Tibial artery (tissue), 4 donors: ENCODE measurements around the gene CRYBG1.
"Not testable (repeated sequence)": the region's sequence is repeated elsewhere in the genome, so short reads cannot be mapped to it uniquely, and the experiment has no call there.

Experiments used
- DNase-seq, 2 donors: peaks; one replicate each; pipeline ENCODE4 v3.0.0-alpha.2; 2019
- H3K27ac ChIP-seq, 2 donors: fragments of 200-600 bp; sonication (generic) in 1 of 2; 1 replicate in 1 of 2; 2 replicates in 1 of 2; pipeline ENCODE4 v1.5.1; 2018 to 2019; ENCODE audit warnings: mild to moderate bottlenecking in 1 of 2
- H3K27me3 ChIP-seq, 2 donors: fragments of 200-600 bp; sonication (generic) in 1 of 2; one replicate each; pipeline versions ENCODE4 v1.5.1 to v1.6.0; 2016 to 2019
- H3K36me3 ChIP-seq, 3 donors: fragments of 200-600 bp; sonication (generic) in 2 of 3; one replicate each; pipeline ENCODE4 v1.5.1; 2016 to 2019; ENCODE audit warnings: mild to moderate bottlenecking in 2 of 3
- H3K4me1 ChIP-seq, 4 donors: fragments of 200-600 bp; sonication (generic) in 2 of 4; 1 replicate in 3 of 4; 2 replicates in 1 of 4; pipeline ENCODE4 v1.5.1; 2016 to 2019
- H3K4me3 ChIP-seq, 2 donors: fragments of 200-600 bp; sonication (generic) in 1 of 2; 1 replicate in 1 of 2; 2 replicates in 1 of 2; pipeline ENCODE4 v1.5.1; 2018 to 2019; ENCODE audit warnings: mild to moderate bottlenecking in 2 of 2
- H3K9me3 ChIP-seq, 3 donors: fragments of 200-600 bp; sonication (generic) in 1 of 3; one replicate each; pipeline ENCODE4 v1.5.1; 2016 to 2019
- CTCF ChIP-seq, 2 experiments: fragments of 200-600 bp in 1 of 2; fragments of 450-650 bp in 1 of 2; IDR thresholded peaks; one replicate each; pipeline ENCODE4 v1.5.1; 2017 to 2019; ENCODE audit warnings: antibody characterized with exemption in 2 of 2, mild to moderate bottlenecking in 1 of 2, moderate library complexity in 1 of 2
- intact Hi-C: fragments of 100-400 bp; cut with DNase I; formaldehyde crosslinking; loops from one replicate; pipeline ENCODE4 v1.15.0; 2023; ENCODE audit warnings: low total_unique reads

CRYBG1 gene

GRCh38 chr6:106572875-106573585 is 212.5 kb downstream of the CRYBG1 start:
- Histone ChIP-seq H3K4me1 (no peaks in the 10 kb centered on the region), H3K4me3 (no peak overlapping the region), H3K27me3 (no peaks in the 10 kb centered on the region), H3K27ac (no peak overlapping the region), H3K36me3 (peaks cover 0 to 31% (median 9%) of the 10 kb centered on the region in 3 donors), H3K9me3 (no peaks in the 10 kb centered on the region)
- DNase-seq: no peak
- TF ChIP-seq CTCF (IDR thresholded peaks at IDR 0.05): no peak
- intact Hi-C loops: no loop called here

- intact Hi-C loops: no loop called here
- H3K27ac ChIP-seq: no peak overlapping the region
Observed at GRCh38 chr6:106574741-106575458, 214.4 kb downstream of the CRYBG1 start.

GRCh38 chr6:106579281-106579680 is 218.8 kb downstream of the CRYBG1 start:
- no peak overlapping the region for H3K27ac ChIP-seq

More at GRCh38 chr6:106574741-106575458, 214.4 kb downstream of the CRYBG1 start:
- no peak overlapping the region for H3K4me3 ChIP-seq
- peaks cover 0 to 21% (median 5%) of the 10 kb centered on the region in 3 donors for H3K36me3 ChIP-seq
- no peaks in the 10 kb centered on the region for H3K27me3 ChIP-seq
- no peak for DNase-seq
- H3K4me1 ChIP-seq: no peaks in the 10 kb centered on the region
- no peak for TF ChIP-seq CTCF (IDR thresholded peaks at IDR 0.05)
- H3K9me3 ChIP-seq: no peaks in the 10 kb centered on the region

GRCh38 chr6:106581468-106581867 is 221.0 kb downstream of the CRYBG1 start:
- intact Hi-C loops: no loop called here
- Histone ChIP-seq H3K4me1 (no peaks in the 10 kb centered on the region), H3K9me3 (no peaks in the 10 kb centered on the region), H3K4me3 (no peak overlapping the region), H3K27me3 (no peaks in the 10 kb centered on the region), H3K36me3 (peaks cover 7 to 23% (median 12%) of the 10 kb centered on the region in 3 donors), H3K27ac (no peak overlapping the region)
- DNase-seq: no peak
- TF ChIP-seq CTCF (IDR thresholded peaks at IDR 0.05): no peak

More at GRCh38 chr6:106579281-106579680, 218.8 kb downstream of the CRYBG1 start:
- TF ChIP-seq CTCF (IDR thresholded peaks at IDR 0.05): no peak
- H3K9me3 ChIP-seq: no peaks in the 10 kb centered on the region
- H3K4me1 ChIP-seq: no peaks in the 10 kb centered on the region
- no peak for DNase-seq
- H3K36me3 ChIP-seq: peaks cover 7 to 18% (median 17%) of the 10 kb centered on the region in 3 donors
- H3K4me3 ChIP-seq: no peak overlapping the region
- no peaks in the 10 kb centered on the region for H3K27me3 ChIP-seq
- intact Hi-C loops: no loop called here

- no peak for TF ChIP-seq CTCF (IDR thresholded peaks at IDR 0.05)
- Histone ChIP-seq H3K27ac (no peak overlapping the region), H3K4me1 (peaks cover 0 to 21% (median 9%) of the 10 kb centered on the region in 4 donors), H3K36me3 (peaks cover 9 to 25% (median 12%) of the 10 kb centered on the region in 3 donors), H3K9me3 (no peaks in the 10 kb centered on the region), H3K27me3 (no peaks in the 10 kb centered on the region), H3K4me3 (no peak overlapping the region)
- intact Hi-C loops: no loop called here
- no peak for DNase-seq
Observed at GRCh38 chr6:106586815-106587415, 226.4 kb downstream of the CRYBG1 start.

GRCh38 chr6:106588937-106589336 is 228.4 kb downstream of the CRYBG1 start:
- intact Hi-C loops, DNase-seq, H3K4me3 ChIP-seq, H3K9me3 ChIP-seq, H3K27me3 ChIP-seq, H3K27ac ChIP-seq: not testable (repeated sequence)
- Histone ChIP-seq H3K36me3 (peaks cover 0 to 12% (median 6%) of the 10 kb centered on the region in 3 donors), H3K4me1 (peaks cover 0 to 23% (median 9%) of the 10 kb centered on the region in 4 donors)
